GM12891 (cell line): ENCODE results near the gene TGFBRAP1.

Experiments
- DNase-seq: peaks from one replicate; pipeline ENCODE4 v3.0.0; 2011; ENCODE audit warnings: low spot score; ENCODE audit not compliant: insufficient read length
- FAIRE-seq: peaks from 2 replicates; lab custom pipeline; 2011; peaks lifted over from hg19 to GRCh38; lab: Jason Lieb, UNC
- PAX5 ChIP-seq: IDR thresholded peaks from 2 replicates; pipeline ENCODE4 v1.6.1; 2011; ENCODE audit warnings: low read length, moderate library complexity, mild to moderate bottlenecking; ENCODE audit not compliant: insufficient read depth, severe bottlenecking
- POLR2A ChIP-seq: IDR thresholded peaks from 2 replicates; pipeline ENCODE4 v1.6.1; 2011; ENCODE audit warnings: low read depth, low read length, control low read depth
- POLR2AphosphoS5 ChIP-seq: IDR thresholded peaks from 2 replicates; pipeline ENCODE4 v1.6.1; 2011; ENCODE audit warnings: low read depth, low read length, control low read depth
- POU2F2 ChIP-seq: IDR thresholded peaks from 2 replicates; pipeline ENCODE4 v1.6.1; 2011; ENCODE audit warnings: low read depth, mild to moderate bottlenecking, control low read depth, low read length, moderate library complexity
- SPI1 ChIP-seq: IDR thresholded peaks from 2 replicates; pipeline ENCODE4 v1.6.1; 2011; ENCODE audit warnings: low read depth, low read length, control low read depth
- TAF1 ChIP-seq: IDR thresholded peaks from 2 replicates; pipeline ENCODE4 v1.6.1; 2011; ENCODE audit warnings: low read depth, low read length, control low read depth

The TGFBRAP1 gene

DNA sequence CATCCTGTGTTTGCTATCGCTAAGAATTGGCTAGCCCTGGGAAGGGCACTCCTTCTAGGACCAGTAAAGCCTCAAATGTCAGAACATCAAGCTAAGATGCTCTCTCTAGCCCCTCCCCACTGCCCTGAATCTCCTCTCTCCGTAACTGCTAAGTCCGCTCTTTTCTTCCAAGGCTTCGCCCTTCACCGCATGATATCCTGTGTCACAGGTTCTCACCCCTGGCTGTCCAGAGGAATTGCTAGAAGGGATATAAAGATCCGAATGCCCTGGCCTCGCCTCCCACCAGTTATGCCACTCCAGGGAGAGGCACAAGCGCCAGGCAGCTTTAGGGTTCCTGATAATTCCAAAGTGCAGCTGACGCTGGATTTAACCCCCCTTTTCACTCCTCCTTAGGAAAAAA lies 105.1 kb downstream of the TGFBRAP1 start:
- FAIRE-seq (no peak), DNase-seq (no peak)
- no peak for TF ChIP-seq PAX5
- TF ChIP-seq POLR2A: no peak
- TF ChIP-seq TAF1: no peak
- TF ChIP-seq POLR2AphosphoS5: no peak
- no peak for TF ChIP-seq SPI1
- no peak for TF ChIP-seq POU2F2

DNA sequence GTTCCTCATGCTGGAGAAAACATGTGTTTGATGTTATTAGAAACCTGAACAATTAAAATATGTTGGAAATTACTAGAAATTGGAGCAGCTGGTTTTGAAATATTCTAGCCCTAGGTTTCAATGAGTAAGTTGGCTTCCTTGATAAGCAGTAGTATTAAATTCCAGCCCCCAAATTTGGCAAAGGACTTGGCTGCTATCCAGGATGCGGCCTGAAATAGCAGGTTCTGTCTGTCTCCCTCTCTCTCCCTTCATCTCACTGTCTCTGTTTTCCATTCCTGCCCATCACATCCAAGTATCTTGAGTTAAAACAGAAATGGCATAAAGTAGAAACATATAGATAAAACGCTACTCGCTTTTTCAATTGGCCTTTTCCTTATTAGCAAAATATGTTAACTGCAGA lies 108.9 kb downstream of the TGFBRAP1 start:
- FAIRE-seq (no peak), DNase-seq (no peak)
- TF ChIP-seq POLR2AphosphoS5: no peak
- no peak for TF ChIP-seq POLR2A

- FAIRE-seq (no peak), DNase-seq (no peak)
- TF ChIP-seq TAF1 (no peak), POLR2AphosphoS5 (no peak), PAX5 (no peak), POLR2A (no peak), SPI1 (no peak), POU2F2 (no peak)
Observed at GRCh38 chr2:105215586-105216192, 113.8 kb downstream of the TGFBRAP1 start.
